H1 (cell line): ENCODE results near the gene TLR7. TPM values are rescaled to one million over a fixed set of nuclear protein-coding genes. Genes with fewer than 3 reads are reported as not detected.

Experiments used
- CTCF ChIA-PET: fragments of 300-600 bp; sonication (Branson Sonifier 250); formaldehyde crosslinking; loops from one replicate; lab custom pipeline; 2021; ENCODE audit not compliant: partially characterized antibody; lab: Charles Lee
- POLR2A ChIA-PET: fragments of 300-600 bp; sonication (Branson Sonifier 250); formaldehyde crosslinking; loops from one replicate; lab custom pipeline; 2021; ENCODE audit warnings: inconsistent platforms; ENCODE audit not compliant: partially characterized antibody; lab: Charles Lee
- DNase-seq, 2 experiments: peaks; one replicate each; pipeline versions ENCODE4 v3.0.0 to v3.0.0-alpha.2; 2010 to 2022; ENCODE audit warnings: low spot score in 2 of 2, low read depth in 1 of 2, mixed read lengths in 1 of 2
- FAIRE-seq: peaks from 2 replicates; lab custom pipeline; 2011; peaks lifted over from hg19 to GRCh38; lab: Jason Lieb, UNC
- H2AFZ ChIP-seq: 2 replicates; pipeline ENCODE4 v1.8.1; 2012; ENCODE audit warnings: low read length, inconsistent platforms
- H2AK5ac ChIP-seq: 2 replicates; pipeline ENCODE4 v1.6.1; 2013; ENCODE audit warnings: low read depth, low read length
- H2BK120ac ChIP-seq: replicated peaks from 2 replicates; pipeline ENCODE3; 2013; ENCODE audit warnings: low read depth, low read length, inconsistent platforms
- H2BK12ac ChIP-seq: 2 replicates; pipeline ENCODE4 v1.6.1; 2013; ENCODE audit warnings: low read depth, low read length
- H2BK15ac ChIP-seq: 2 replicates; pipeline ENCODE4 v1.6.1; 2013; ENCODE audit warnings: low read length
- H2BK20ac ChIP-seq: 2 replicates; pipeline ENCODE4 v1.6.1; 2013; ENCODE audit warnings: low read length
- H2BK5ac ChIP-seq: 2 replicates; pipeline ENCODE4 v1.6.1; 2013; ENCODE audit warnings: low read depth, low read length
- H3K14ac ChIP-seq: 2 replicates; pipeline ENCODE4 v1.6.1; 2013; ENCODE audit warnings: inconsistent platforms; ENCODE audit not compliant: insufficient read length
- H3K18ac ChIP-seq: 2 replicates; pipeline ENCODE4 v1.6.1; 2013; ENCODE audit warnings: low read length; ENCODE audit errors: extremely low read depth
- H3K23ac ChIP-seq: 2 replicates; pipeline ENCODE4 v1.6.1; 2013; ENCODE audit warnings: inconsistent platforms; ENCODE audit not compliant: insufficient read length
- H3K23me2 ChIP-seq: 2 replicates; pipeline ENCODE4 v1.6.1; 2013; ENCODE audit warnings: low read depth, low read length
- H3K27ac ChIP-seq: 2 replicates; pipeline ENCODE4 v1.6.1; 2011; ENCODE audit warnings: low read depth, low read length, inconsistent platforms
- H3K27me3 ChIP-seq, 4 experiments: replicated peaks in 1 of 4; 1 replicate in 1 of 4; 2 replicates in 3 of 4; pipeline versions ENCODE4 v1.6.1 to v1.8.1; 2011 to 2013; ENCODE audit warnings: low read length in 3 of 4, mild to moderate bottlenecking in 3 of 4, inconsistent platforms in 2 of 4, mixed read lengths in 2 of 4, moderate library complexity in 1 of 4; ENCODE audit not compliant: control insufficient read depth in 3 of 4, insufficient read depth in 3 of 4; ENCODE audit errors: extremely low read depth in 1 of 4
- H3K36me3 ChIP-seq, 4 experiments: 2 replicates each; pipeline versions ENCODE4 v1.6.1 to v1.8.1; 2011 to 2013; ENCODE audit warnings: mild to moderate bottlenecking in 4 of 4, low read length in 3 of 4, moderate library complexity in 2 of 4, control low read depth in 1 of 4, inconsistent platforms in 1 of 4; ENCODE audit not compliant: insufficient read depth in 4 of 4, control insufficient read depth in 2 of 4
- H3K4ac ChIP-seq: replicated peaks from 2 replicates; pipeline ENCODE3; 2013; ENCODE audit warnings: low read length, low read depth, mixed read lengths, inconsistent platforms; ENCODE audit not compliant: insufficient read length
- H3K4me1 ChIP-seq, 4 experiments: replicated peaks in 1 of 4; 1 replicate in 1 of 4; 2 replicates in 3 of 4; pipeline versions ENCODE4 v1.6.1 to v1.8.1; 2011 to 2013; ENCODE audit warnings: low read length in 3 of 4, inconsistent platforms in 2 of 4, mixed read lengths in 1 of 4; ENCODE audit not compliant: insufficient read depth in 4 of 4, control insufficient read depth in 3 of 4
- H3K4me2 ChIP-seq, 2 experiments: 2 replicates each; pipeline versions ENCODE4 v1.6.1 to v1.8.1; 2011 to 2013; ENCODE audit warnings: low read depth in 2 of 2, low read length in 2 of 2, control low read depth in 1 of 2, inconsistent platforms in 1 of 2, mild to moderate bottlenecking in 1 of 2; ENCODE audit not compliant: insufficient read depth in 1 of 2
- H3K4me3 ChIP-seq, 4 experiments: fragments of 200-600, 300-600 bp in 1 of 4; sonication (generic), shearing (Covaris generic), sonication (Bioruptor Twin) in 1 of 4; 2 replicates each; pipeline versions ENCODE4 v1.5.1 to v1.8.1; 2011 to 2016; ENCODE audit warnings: low read length in 4 of 4, low read depth in 3 of 4, control low read depth in 2 of 4, inconsistent platforms in 2 of 4, mild to moderate bottlenecking in 2 of 4, mixed read lengths in 1 of 4, moderate library complexity in 1 of 4; ENCODE audit not compliant: insufficient read depth in 2 of 4; ENCODE audit errors: extremely low read depth in 1 of 4
- H3K56ac ChIP-seq: replicated peaks from 2 replicates; pipeline ENCODE3; 2013; ENCODE audit warnings: low read depth, mild to moderate bottlenecking, mixed read lengths, low read length, inconsistent platforms; ENCODE audit not compliant: insufficient read length
- H3K79me1 ChIP-seq: 2 replicates; pipeline ENCODE4 v1.6.1; 2013; ENCODE audit warnings: low read depth, low read length, control low read depth
- H3K79me2 ChIP-seq, 2 experiments: 2 replicates each; pipeline versions ENCODE4 v1.6.1 to v1.8.1; 2012 to 2013; ENCODE audit warnings: low read length in 2 of 2, mild to moderate bottlenecking in 2 of 2, inconsistent platforms in 1 of 2; ENCODE audit not compliant: insufficient read depth in 2 of 2, control insufficient read depth in 1 of 2
- H3K9ac ChIP-seq, 4 experiments: replicated peaks in 1 of 4; 1 replicate in 1 of 4; 2 replicates in 3 of 4; pipeline versions ENCODE4 v1.6.1 to v1.8.1; 2011 to 2013; ENCODE audit warnings: low read depth in 3 of 4, low read length in 3 of 4, control low read depth in 2 of 4, mild to moderate bottlenecking in 2 of 4, moderate library complexity in 2 of 4, inconsistent platforms in 1 of 4; ENCODE audit errors: extremely low read depth in 1 of 4
- H3K9me3 ChIP-seq, 2 experiments: 2 replicates each; pipeline versions ENCODE4 v1.6.1 to v1.8.1; 2012 to 2013; ENCODE audit warnings: mild to moderate bottlenecking in 2 of 2, moderate library complexity in 2 of 2, control low read depth in 1 of 2, inconsistent platforms in 1 of 2, low read depth in 1 of 2, low read length in 1 of 2, mixed read lengths in 1 of 2; ENCODE audit not compliant: insufficient read depth in 2 of 2
- H4K20me1 ChIP-seq, 2 experiments: replicated peaks in 1 of 2; 2 replicates each; pipeline versions ENCODE3 to v1.8.1; 2011 to 2013; ENCODE audit warnings: inconsistent platforms in 2 of 2, low read length in 2 of 2, mild to moderate bottlenecking in 1 of 2; ENCODE audit not compliant: insufficient read depth in 2 of 2, control insufficient read depth in 1 of 2
- H4K5ac ChIP-seq: 2 replicates; pipeline ENCODE4 v1.6.1; 2013; ENCODE audit warnings: low read length, low read depth, mixed read lengths, inconsistent platforms; ENCODE audit not compliant: insufficient read length
- H4K8ac ChIP-seq: 2 replicates; pipeline ENCODE4 v1.8.0; 2013; ENCODE audit warnings: mild to moderate bottlenecking, moderate library complexity, low read length, inconsistent platforms; ENCODE audit not compliant: insufficient read depth; ENCODE audit errors: extremely low read depth
- H4K91ac ChIP-seq: replicated peaks from 2 replicates; pipeline ENCODE3; 2013; ENCODE audit warnings: low read length, mixed read lengths, inconsistent platforms; ENCODE audit not compliant: insufficient read length
- ASH2L ChIP-seq: fragments of 200-600, 300-600 bp; sonication (generic); IDR thresholded peaks from one replicate; pipeline ENCODE4 v1.7.1; 2017; ENCODE audit warnings: low read length
- BCL11A ChIP-seq, 2 experiments: IDR thresholded peaks; one replicate each; pipeline ENCODE4 v1.6.1; 2011; ENCODE audit warnings: low read depth in 2 of 2, low read length in 2 of 2, mild to moderate bottlenecking in 2 of 2
- CEBPB ChIP-seq: IDR thresholded peaks from 2 replicates; pipeline ENCODE4 v1.6.1; 2012; ENCODE audit warnings: low read depth, low read length
- EZH2 ChIP-seq: fragments of 200-600 bp; sonication (generic); IDR thresholded peaks from 2 replicates; pipeline ENCODE4 v1.7.1; 2012; ENCODE audit warnings: low read depth, mild to moderate bottlenecking, moderate library complexity, low read length, inconsistent platforms; ENCODE audit not compliant: severe bottlenecking
- FOSL1 ChIP-seq: IDR thresholded peaks from 2 replicates; pipeline ENCODE4 v1.6.1; 2011; ENCODE audit warnings: mild to moderate bottlenecking, low read depth, low read length, moderate library complexity; ENCODE audit not compliant: insufficient read depth
- NRF1 ChIP-seq: IDR thresholded peaks from 2 replicates; pipeline ENCODE4 v1.6.1; 2011; ENCODE audit warnings: mild to moderate bottlenecking, low read depth, low read length, improper control_type of control experiment
- POU5F1 ChIP-seq: IDR thresholded peaks from 2 replicates; pipeline ENCODE4 v1.6.1; 2011; ENCODE audit warnings: low read depth, mild to moderate bottlenecking, low read length, moderate library complexity
- RAD21 ChIP-seq, 2 experiments: IDR thresholded peaks in 1 of 2; conservative IDR thresholded peaks in 1 of 2; 2 replicates each; pipeline ENCODE4 v1.6.1; 2011; ENCODE audit warnings: low read depth in 2 of 2, low read length in 2 of 2, improper control_type of control experiment in 1 of 2, inconsistent platforms in 1 of 2, mild to moderate bottlenecking in 1 of 2, moderate library complexity in 1 of 2
- SIRT6 ChIP-seq: IDR thresholded peaks from one replicate; pipeline ENCODE4 v1.7.1; 2012; ENCODE audit warnings: low read length, inconsistent platforms
- TBP ChIP-seq: IDR thresholded peaks from 2 replicates; pipeline ENCODE4 v1.6.1; 2011; ENCODE audit warnings: low read depth, low read length, improper control_type of control experiment
- YY1 ChIP-seq: IDR thresholded peaks from 2 replicates; pipeline ENCODE4 v1.6.1; 2011; ENCODE audit warnings: low read depth, mild to moderate bottlenecking, low read length
- WGBS, 2 experiments: shearing (Covaris generic) in 1 of 2; methylation state at CpG; one replicate each; pipeline versions ENCODE4 v1.1.6 to v1.1.7; 2013 to 2015; ENCODE audit warnings: low lambda C conversion rate in 2 of 2, mixed read lengths in 2 of 2, inconsistent platforms in 1 of 2, low coverage in 1 of 2, missing lambda C conversion rate in 1 of 2; ENCODE audit not compliant: insufficient replicate concordance in 2 of 2, insufficient coverage in 1 of 2, insufficient read length in 1 of 2; ENCODE audit errors: extremely low coverage in 1 of 2, missing lambda C conversion rate in 1 of 2; 5-methylcytosine and 5-hydroxymethylcytosine counted together
- polyA plus RNA-seq, 7 experiments: library from polyadenylated mRNA; depleted of rRNA in 3 of 7; stranded (reverse) in 5 of 7; unstranded in 2 of 7; fragments of >200 nt in 5 of 7; fragments of 200-250 nt in 2 of 7; gene quantifications; 1 replicate in 5 of 7; 2 replicates in 1 of 7; 4 replicates in 1 of 7; pipeline versions ENCODE4 v1.2.1 to v1.2.3, GENCODE V29; 2011 to 2013; ENCODE audit warnings: missing spikeins in 2 of 7, mixed read lengths in 2 of 7
- total RNA-seq: library from RNA; stranded (reverse); fragmentation: NEBNext Ultra II Directional; extraction: Animal tissue kit (Norgen Biotek cat#: 25700); gene quantifications from 2 replicates; pipeline ENCODE4 v1.2.1, GENCODE V29; 2021

Gene TLR7
- total and polyA plus RNA-seq, 2 of the 8 experiments (the other 6 are each of a cell fraction or from before 2014, with no cell fraction given) = 0.02 TPM; not detected in 1

DNA sequence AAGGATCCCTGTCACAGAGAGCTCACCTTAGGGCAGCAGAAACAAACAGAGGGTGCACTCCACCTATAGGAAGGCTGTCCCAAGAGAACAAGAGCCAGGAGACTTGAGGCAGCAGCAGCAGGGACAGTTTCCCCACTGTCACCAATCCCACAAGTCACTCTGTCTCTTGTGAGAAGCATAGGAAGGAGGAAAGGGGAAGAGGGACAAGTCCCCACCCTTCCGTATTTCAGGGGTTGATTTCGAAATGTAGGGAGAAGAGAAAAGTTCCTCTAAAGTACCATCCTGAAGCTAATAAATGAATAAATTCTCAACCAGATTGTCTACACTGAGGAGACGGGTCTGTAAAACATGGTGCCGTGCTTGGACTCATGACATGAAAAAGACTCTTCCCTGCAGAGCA, 30.1 kb downstream of the TLR7 start:
- Histone ChIP-seq H2BK20ac (no peak overlapping the region), H2AK5ac (no peak overlapping the region), H3K36me3 (no peaks in the 10 kb centered on the region), H4K20me1 (no peaks in the 10 kb centered on the region), H3K14ac (no peak overlapping the region), H3K9me3 (peaks cover 0 to 3% of the 10 kb centered on the region in 2 experiments; a peak in 1 of 4 replicates), H4K8ac (no peak overlapping the region), H3K4me3 (no peak overlapping the region), H3K18ac (no peak overlapping the region), H2AFZ (no peak overlapping the region), H3K4me1 (peaks cover 0 to 2% (median 0%) of the 10 kb centered on the region in 4 experiments; a peak in 3 of 7 replicates), H4K5ac (no peak overlapping the region), H3K27ac (no peak overlapping the region), H3K9ac (no peak overlapping the region), H3K23me2 (no peaks in the 10 kb centered on the region), H3K4me2 (no peak overlapping the region), H3K23ac (no peak overlapping the region), H3K79me1 (no peaks in the 10 kb centered on the region), H3K4ac (no peak overlapping the region), H3K27me3 (no peaks in the 10 kb centered on the region), H2BK120ac (no peak overlapping the region), H2BK15ac (no peak overlapping the region), H2BK12ac (no peak overlapping the region), H3K79me2 (no peaks in the 10 kb centered on the region), H3K56ac (no peak overlapping the region), H2BK5ac (no peak overlapping the region), H4K91ac (no peak overlapping the region)
- 83% methylated on average over 2 of the region's 4 CpGs; no CpG with 5 or more reads in 1 of the 2 experiments for WGBS, 2 experiments
- ChIA-PET CTCF (interaction anchor here (2.2 kb wide), 1 partner anchor 82 kb away, joined by 11 read pairs; no protein-coding TSS in a partner anchor), POLR2A (interaction anchor here (1.2 kb wide), 1 partner anchor 72 kb away, joined by 3 read pairs; no protein-coding TSS in a partner anchor)
- DNase-seq (no peak), FAIRE-seq (no peak)
- TF ChIP-seq BCL11A (IDR thresholded peaks at IDR 0.05; ENCODE audit: low read depth in 2 of 2, low read length in 2 of 2) = no peak
- no peak for TF ChIP-seq CEBPB
- TF ChIP-seq EZH2 = no peak
- TF ChIP-seq NRF1 = no peak
- no peak for TF ChIP-seq TBP
- no peak for TF ChIP-seq POU5F1
- no peak for TF ChIP-seq ASH2L
- TF ChIP-seq SIRT6 = no peak
- TF ChIP-seq YY1 = no peak
- no peak for TF ChIP-seq FOSL1
- no peak for TF ChIP-seq RAD21 (IDR thresholded peaks at IDR 0.05 in 1 of 2, conservative IDR thresholded peaks at IDR 0.05 in 1 of 2; ENCODE audit: low read depth in 2 of 2, low read length in 2 of 2)
